Keratinocyte (primary cell): ENCODE measurements around the gene ANXA7.

Experiments used
- EZH2 ChIP-seq: IDR thresholded peaks from one replicate; pipeline ENCODE4 v1.6.1; 2012; ENCODE audit warnings: inconsistent platforms, mild to moderate bottlenecking, low read length, moderate library complexity
- TF ChIP-seq, protein P1 (sequence below), 3 experiments: IDR thresholded peaks in 1 of 3; conservative IDR thresholded peaks in 1 of 3; optimal IDR thresholded peaks in 1 of 3; 2 replicates in 2 of 3; 3 replicates in 1 of 3; pipeline versions ENCODE3 to v1.5.1; 2011; ENCODE audit warnings: low read length in 3 of 3, mild to moderate bottlenecking in 3 of 3, moderate library complexity in 2 of 3, control low read depth in 1 of 3, inconsistent platforms in 1 of 3; ENCODE audit not compliant: insufficient read depth in 2 of 3; ENCODE audit errors: extremely low read depth in 1 of 3

DNA sequence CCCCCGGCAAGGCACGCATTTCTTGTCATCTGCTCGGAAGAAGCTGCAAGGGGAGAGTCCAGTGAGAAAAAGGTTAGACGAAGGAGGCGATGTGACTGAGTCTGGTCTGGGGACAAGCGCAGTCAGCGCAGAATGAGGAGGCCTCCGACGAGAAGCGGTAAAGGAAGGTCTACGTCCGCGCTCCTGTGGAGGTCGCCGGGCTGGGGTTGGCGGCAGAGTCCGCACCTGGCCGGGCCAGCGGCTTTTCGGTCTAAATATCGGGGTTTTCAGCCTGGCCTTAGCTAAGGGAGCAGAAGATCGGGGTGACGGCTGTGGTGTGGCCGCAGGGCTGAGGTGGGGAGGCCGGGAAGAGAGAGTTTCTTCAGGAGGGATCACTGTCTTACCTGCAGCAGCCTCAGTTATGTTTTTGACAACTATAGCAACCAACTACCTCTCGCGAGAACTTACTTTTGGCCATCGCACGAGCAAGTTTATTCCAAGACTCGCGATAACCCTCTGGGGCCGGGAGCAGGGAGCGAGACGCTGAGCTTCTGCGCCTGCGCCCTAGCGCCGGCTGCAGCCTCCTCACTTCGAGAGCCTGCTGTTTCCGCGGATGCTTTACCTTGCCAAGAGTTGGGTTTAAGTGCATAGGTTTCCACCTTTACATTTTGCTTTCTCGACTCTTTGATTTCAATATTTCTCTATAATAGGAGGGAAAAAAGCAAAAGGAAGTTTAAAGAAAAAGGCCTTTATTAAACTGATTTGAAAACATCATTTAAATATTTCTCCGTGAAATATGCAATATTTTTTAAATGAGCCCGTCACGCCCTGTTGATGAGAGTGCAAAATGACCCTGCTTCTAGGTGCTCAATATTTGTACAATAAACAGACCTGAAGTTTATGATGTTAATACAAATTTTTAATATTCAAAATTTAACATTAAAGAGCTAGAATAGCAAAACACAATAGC is 55.3 kb downstream of the ANXA7 start, which contains the start of gene CFAP70:
- TF ChIP-seq, protein P1, sequence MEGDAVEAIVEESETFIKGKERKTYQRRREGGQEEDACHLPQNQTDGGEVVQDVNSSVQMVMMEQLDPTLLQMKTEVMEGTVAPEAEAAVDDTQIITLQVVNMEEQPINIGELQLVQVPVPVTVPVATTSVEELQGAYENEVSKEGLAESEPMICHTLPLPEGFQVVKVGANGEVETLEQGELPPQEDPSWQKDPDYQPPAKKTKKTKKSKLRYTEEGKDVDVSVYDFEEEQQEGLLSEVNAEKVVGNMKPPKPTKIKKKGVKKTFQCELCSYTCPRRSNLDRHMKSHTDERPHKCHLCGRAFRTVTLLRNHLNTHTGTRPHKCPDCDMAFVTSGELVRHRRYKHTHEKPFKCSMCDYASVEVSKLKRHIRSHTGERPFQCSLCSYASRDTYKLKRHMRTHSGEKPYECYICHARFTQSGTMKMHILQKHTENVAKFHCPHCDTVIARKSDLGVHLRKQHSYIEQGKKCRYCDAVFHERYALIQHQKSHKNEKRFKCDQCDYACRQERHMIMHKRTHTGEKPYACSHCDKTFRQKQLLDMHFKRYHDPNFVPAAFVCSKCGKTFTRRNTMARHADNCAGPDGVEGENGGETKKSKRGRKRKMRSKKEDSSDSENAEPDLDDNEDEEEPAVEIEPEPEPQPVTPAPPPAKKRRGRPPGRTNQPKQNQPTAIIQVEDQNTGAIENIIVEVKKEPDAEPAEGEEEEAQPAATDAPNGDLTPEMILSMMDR (optimal IDR thresholded peaks at IDR 0.05 in 1 of 3, IDR thresholded peaks at IDR 0.05 in 1 of 3, conservative IDR thresholded peaks at IDR 0.05 in 1 of 3; ENCODE audit: extremely low read depth in 1 of 3, insufficient read depth in 2 of 3, low read length in 3 of 3) = no peak
- no peak for TF ChIP-seq EZH2
